ENCODE results near the gene COL5A3. TPM values are rescaled to one million over a fixed set of nuclear protein-coding genes. Genes with fewer than 3 reads are reported as not detected.

The COL5A3 gene
- total RNA-seq, 2 donors from 2014 or later, result not detected

GRCh38 chr19:10006752-10007323, 3.5 kb downstream of the COL5A3 start:
- Mint-ChIP-seq H3K4me3 (peak overlapping the region; percentile 48), H3K4me1 (ENCODE audit: low read depth in 2 of 2) (peaks cover 45 to 56% of the 10 kb centered on the region in 2 donors), H3K27me3 (peaks cover 28 to 41% of the 10 kb centered on the region in 2 donors), H3K27ac (peak overlapping the region; percentile 24 to 72), H3K9me3 (no peaks in the 10 kb centered on the region), H3K36me3 (no peaks in the 10 kb centered on the region)
- DNase-seq (ENCODE audit: low spot score), result no peak
- ATAC-seq, result no peak

DNA sequence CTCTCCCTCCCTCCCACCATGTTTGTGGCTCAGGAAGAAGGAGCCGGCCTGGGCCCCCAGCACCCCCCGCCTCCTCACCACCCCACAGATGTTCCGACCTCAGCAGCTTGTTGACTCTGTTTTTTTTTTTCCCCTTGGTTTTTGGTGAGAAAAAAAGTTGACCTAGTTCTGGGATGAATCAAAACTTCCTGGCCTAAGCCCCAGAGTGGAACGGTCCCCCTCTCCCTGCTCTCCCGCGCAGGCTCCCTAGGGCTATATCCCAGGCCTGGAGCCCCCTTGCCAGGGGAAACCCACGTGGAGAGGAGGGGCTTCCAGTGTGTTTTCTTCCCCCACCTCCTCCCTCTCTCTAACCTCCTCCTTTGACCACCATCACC, 4.0 kb downstream of the COL5A3 start:
- H3K36me3 Mint-ChIP-seq, result no peaks in the 10 kb centered on the region
- H3K4me3 Mint-ChIP-seq, result peak overlapping the region; percentile 48
- ATAC-seq (peak in 1 of 2 donors; percentile 31), DNase-seq (ENCODE audit: low spot score) (no peak)
- H3K4me1 Mint-ChIP-seq (ENCODE audit: low read depth in 2 of 2), result peaks cover 44 to 56% of the 10 kb centered on the region in 2 donors
- peak overlapping the region; percentile 24 to 72 for H3K27ac Mint-ChIP-seq
- peaks cover 26 to 39% of the 10 kb centered on the region in 2 donors for H3K27me3 Mint-ChIP-seq
- H3K9me3 Mint-ChIP-seq, result no peaks in the 10 kb centered on the region

GRCh38 chr19:10005632-10006334, 4.5 kb downstream of the COL5A3 start:
- DNase-seq (ENCODE audit: low spot score) (no peak), ATAC-seq (no peak)
- Mint-ChIP-seq H3K9me3 (no peaks in the 10 kb centered on the region), H3K27ac (peak overlapping the region in 1 of 2 donors; percentile 24), H3K4me3 (peak overlapping the region; percentile 17), H3K36me3 (no peaks in the 10 kb centered on the region), H3K4me1 (ENCODE audit: low read depth in 2 of 2) (peaks cover 41 to 56% of the 10 kb centered on the region in 2 donors), H3K27me3 (peaks cover 20 to 35% of the 10 kb centered on the region in 2 donors)

GRCh38 chr19:10004617-10005016, 5.7 kb downstream of the COL5A3 start:
- Mint-ChIP-seq H3K4me1 (ENCODE audit: low read depth in 2 of 2) (peaks cover 40 to 59% of the 10 kb centered on the region in 2 donors), H3K27me3 (peaks cover 24 to 36% of the 10 kb centered on the region in 2 donors), H3K9me3 (no peaks in the 10 kb centered on the region), H3K36me3 (no peaks in the 10 kb centered on the region), H3K27ac (no peak overlapping the region), H3K4me3 (peak overlapping the region; percentile 18)
- no peak for DNase-seq (ENCODE audit: low spot score)
- ATAC-seq, result no peak

- Mint-ChIP-seq H3K4me1 (ENCODE audit: low read depth in 2 of 2) (peaks cover 34 to 49% of the 10 kb centered on the region in 2 donors), H3K27ac (no peak overlapping the region), H3K27me3 (peaks cover 24 to 32% of the 10 kb centered on the region in 2 donors), H3K36me3 (no peaks in the 10 kb centered on the region), H3K4me3 (no peak overlapping the region), H3K9me3 (no peaks in the 10 kb centered on the region)
- ATAC-seq (no peak), DNase-seq (ENCODE audit: low spot score) (no peak)
Observed at GRCh38 chr19:10003271-10003670, 7.0 kb downstream of the COL5A3 start.

DNA sequence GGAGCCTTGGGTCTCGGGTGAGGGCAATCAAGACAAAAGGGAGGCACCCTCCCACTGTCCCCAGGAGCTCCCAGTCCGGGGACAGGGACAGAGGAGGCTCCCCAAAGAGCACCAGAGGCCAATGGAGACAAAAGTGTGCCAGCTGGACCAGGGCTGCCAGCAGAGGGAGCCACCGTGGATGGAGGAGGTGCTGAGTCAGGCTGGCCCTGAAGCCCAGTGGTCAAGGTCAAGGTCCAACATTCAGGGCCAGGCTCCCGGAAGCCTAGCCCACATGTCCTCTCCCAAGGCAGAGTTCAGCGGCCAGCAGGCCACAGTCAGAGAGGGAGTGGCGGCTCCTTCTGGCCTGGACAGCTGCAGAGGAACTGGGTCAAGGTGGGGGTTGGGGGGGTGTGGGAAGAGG, 8.4 kb downstream of the COL5A3 start:
- DNase-seq (ENCODE audit: low spot score) (no peak), ATAC-seq (no peak)
- H3K9me3 Mint-ChIP-seq, result no peaks in the 10 kb centered on the region
- H3K27ac Mint-ChIP-seq, result no peak overlapping the region
- no peaks in the 10 kb centered on the region for H3K36me3 Mint-ChIP-seq
- peaks cover 23 to 35% of the 10 kb centered on the region in 2 donors for H3K4me1 Mint-ChIP-seq (ENCODE audit: low read depth in 2 of 2)
- no peak overlapping the region for H3K4me3 Mint-ChIP-seq
- peaks cover 24 to 25% of the 10 kb centered on the region in 2 donors for H3K27me3 Mint-ChIP-seq

DNA sequence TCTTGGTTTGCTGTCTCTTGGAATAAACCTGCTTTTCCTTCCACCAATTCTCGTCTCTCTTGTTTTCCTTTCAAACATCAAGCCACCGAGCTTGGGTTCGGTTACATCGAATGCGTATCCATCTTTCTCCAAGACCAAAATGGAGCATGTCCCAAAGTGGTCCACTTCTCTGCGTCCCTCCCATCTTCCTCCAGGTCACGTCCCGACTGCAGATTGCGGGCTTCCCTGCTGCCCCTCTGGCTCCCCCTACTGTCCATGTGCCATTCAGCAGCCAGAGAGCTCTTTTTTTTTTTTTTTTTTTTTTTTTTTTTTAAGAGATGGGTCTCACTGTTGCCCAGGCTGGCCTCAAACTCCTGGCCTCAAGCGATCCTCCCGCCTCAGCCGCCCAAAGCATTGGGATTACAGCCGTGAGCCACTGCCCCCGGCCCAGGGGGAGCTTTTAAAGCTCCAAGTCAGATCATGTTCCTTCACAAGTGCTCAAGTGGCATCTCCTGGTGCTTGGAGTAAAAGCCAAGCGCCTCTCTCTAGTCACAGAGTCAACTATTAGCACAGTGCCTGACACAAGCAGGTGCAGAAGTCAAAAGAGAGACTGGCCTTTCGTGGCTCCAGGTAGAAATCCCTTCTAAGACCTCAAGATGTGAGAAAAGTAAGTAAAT, 10.0 kb downstream of the COL5A3 start:
- H3K9me3 Mint-ChIP-seq, result no peaks in the 10 kb centered on the region
- no peaks in the 10 kb centered on the region for H3K36me3 Mint-ChIP-seq
- H3K27ac Mint-ChIP-seq, result no peak overlapping the region
- peak in 1 of 2 donors; percentile 48 for ATAC-seq
- H3K4me1 Mint-ChIP-seq (ENCODE audit: low read depth in 2 of 2), result peaks cover 15 to 25% of the 10 kb centered on the region in 2 donors
- no peak for DNase-seq (ENCODE audit: low spot score)
- H3K27me3 Mint-ChIP-seq, result peaks cover 23 to 24% of the 10 kb centered on the region in 2 donors
- H3K4me3 Mint-ChIP-seq, result no peak overlapping the region

GRCh38 chr19:9996541-9996940, 13.8 kb downstream of the COL5A3 start:
- DNase-seq (ENCODE audit: low spot score) (no peak), ATAC-seq (no peak)
- Mint-ChIP-seq H3K27ac (no peak overlapping the region), H3K36me3 (no peaks in the 10 kb centered on the region), H3K9me3 (no peaks in the 10 kb centered on the region), H3K4me3 (no peak overlapping the region), H3K27me3 (peaks cover 14 to 24% of the 10 kb centered on the region in 2 donors), H3K4me1 (ENCODE audit: low read depth in 2 of 2) (peaks cover 3 to 8% of the 10 kb centered on the region in 2 donors)

- no peak for DNase-seq (ENCODE audit: low spot score)
- Mint-ChIP-seq H3K4me3 (no peak overlapping the region), H3K9me3 (no peaks in the 10 kb centered on the region), H3K27me3 (peaks cover 17 to 24% of the 10 kb centered on the region in 2 donors), H3K4me1 (ENCODE audit: low read depth in 2 of 2) (peaks cover 3 to 8% of the 10 kb centered on the region in 2 donors), H3K36me3 (no peaks in the 10 kb centered on the region), H3K27ac (no peak overlapping the region)
- peak; percentile 25 to 30 for ATAC-seq
Observed at GRCh38 chr19:9995999-9996398, 14.3 kb downstream of the COL5A3 start.

GRCh38 chr19:9995084-9995483, 15.2 kb downstream of the COL5A3 start:
- ATAC-seq, result no peak
- Mint-ChIP-seq H3K27me3 (peaks cover 19 to 20% of the 10 kb centered on the region in 2 donors), H3K36me3 (no peaks in the 10 kb centered on the region), H3K4me3 (no peak overlapping the region), H3K4me1 (ENCODE audit: low read depth in 2 of 2) (peaks cover 2% of the 10 kb centered on the region in 2 donors), H3K9me3 (no peaks in the 10 kb centered on the region), H3K27ac (no peak overlapping the region)
- no peak for DNase-seq (ENCODE audit: low spot score)

GRCh38 chr19:9991425-9992191, 18.7 kb downstream of the COL5A3 start:
- ATAC-seq (no peak), DNase-seq (ENCODE audit: low spot score) (peak; percentile 51)
- Mint-ChIP-seq H3K4me3 (no peak overlapping the region), H3K27me3 (peaks cover 0 to 7% of the 10 kb centered on the region in 2 donors), H3K4me1 (ENCODE audit: low read depth in 2 of 2) (no peaks in the 10 kb centered on the region), H3K36me3 (no peaks in the 10 kb centered on the region), H3K9me3 (no peaks in the 10 kb centered on the region), H3K27ac (no peak overlapping the region)

GRCh38 chr19:9989504-9989903, 20.8 kb downstream of the COL5A3 start:
- peaks cover 0 to 7% of the 10 kb centered on the region in 2 donors for H3K27me3 Mint-ChIP-seq
- ATAC-seq (no peak), DNase-seq (ENCODE audit: low spot score) (no peak)
- no peaks in the 10 kb centered on the region for H3K9me3 Mint-ChIP-seq
- no peaks in the 10 kb centered on the region for H3K4me1 Mint-ChIP-seq (ENCODE audit: low read depth in 2 of 2)
- no peak overlapping the region for H3K4me3 Mint-ChIP-seq
- no peaks in the 10 kb centered on the region for H3K36me3 Mint-ChIP-seq
- H3K27ac Mint-ChIP-seq, result no peak overlapping the region

- no peak overlapping the region for H3K4me3 Mint-ChIP-seq
- H3K27ac Mint-ChIP-seq, result no peak overlapping the region
- no peak for DNase-seq (ENCODE audit: low spot score)
- H3K27me3 Mint-ChIP-seq, result peaks cover 0 to 12% of the 10 kb centered on the region in 2 donors
- no peaks in the 10 kb centered on the region for H3K36me3 Mint-ChIP-seq
- no peaks in the 10 kb centered on the region for H3K9me3 Mint-ChIP-seq
- no peak for ATAC-seq
- no peaks in the 10 kb centered on the region for H3K4me1 Mint-ChIP-seq (ENCODE audit: low read depth in 2 of 2)
Observed at GRCh38 chr19:9986787-9987281, 23.5 kb downstream of the COL5A3 start.

Data from natural killer cell treated with Interleukin-12 subunit alpha and Interleukin-12 subunit beta and Interleukin-15 and Interleukin-18, amount 100 ng/mL, for 72 hours (primary cell).